SK-N-SH (cell line): ENCODE measurements around the gene C3orf70. TPM values are rescaled to one million over a fixed set of nuclear protein-coding genes. Genes with fewer than 3 reads are reported as not detected.
A peak's percentile ranks its signal among the peaks of the same experiment; 100 is the strongest.

ENCODE experiments used
- CTCF ChIA-PET: fragments of 300-600, 350-600 bp; formaldehyde crosslinking; extraction: SDS; loops from one replicate; lab custom pipeline; 2021; lab: Yijun Ruan, JAX
- POLR2A ChIA-PET: fragments of 350-600 bp; sonication (Branson Sonifier 250); formaldehyde crosslinking; extraction: SDS; loops from one replicate; lab custom pipeline; 2020; ENCODE audit warnings: antibody characterized with exemption, inconsistent platforms; lab: Yijun Ruan, JAX
- DNase-seq: peaks from one replicate; pipeline ENCODE4 v3.0.0; 2012
- H2AFZ ChIP-seq: fragments of 200-600 bp; sonication (generic); 2 replicates; pipeline ENCODE4 v1.8.1; 2016; ENCODE audit warnings: antibody characterized with exemption, mild to moderate bottlenecking, low read depth
- H3F3A ChIP-seq: fragments of 200-600 bp; sonication (generic); replicated peaks from 2 replicates; pipeline ENCODE3; 2016; ENCODE audit warnings: antibody characterized with exemption, mild to moderate bottlenecking; ENCODE audit not compliant: insufficient read depth
- H3K27ac ChIP-seq, 2 experiments: fragments of 200-500 bp in 1 of 2; fragments of 200-600 bp in 1 of 2; sonication (Bioruptor generic) in 1 of 2; sonication (generic), shearing (Covaris generic) in 1 of 2; 2 replicates each; pipeline versions ENCODE4 v1.5.1 to v1.6.1; 2014 to 2016; ENCODE audit warnings: low read depth in 2 of 2, inconsistent platforms in 1 of 2, low read length in 1 of 2, mild to moderate bottlenecking in 1 of 2, mixed read lengths in 1 of 2
- H3K27me3 ChIP-seq: fragments of 200-600 bp; sonication (generic), shearing (Covaris generic); 2 replicates; pipeline ENCODE4 v1.6.1; 2016; ENCODE audit warnings: mixed run types; ENCODE audit not compliant: insufficient read depth
- H3K36me3 ChIP-seq, 2 experiments: fragments of 200-500 bp in 1 of 2; fragments of 200-600 bp in 1 of 2; sonication (Bioruptor generic) in 1 of 2; sonication (generic) in 1 of 2; replicated peaks in 1 of 2; 2 replicates each; pipeline versions ENCODE3 to v1.5.1; 2014 to 2016; ENCODE audit warnings: low read length in 1 of 2, mild to moderate bottlenecking in 1 of 2; ENCODE audit not compliant: insufficient read depth in 2 of 2, control insufficient read depth in 1 of 2
- H3K4me1 ChIP-seq, 2 experiments: fragments of 200-500 bp in 1 of 2; fragments of 200-600 bp in 1 of 2; sonication (Bioruptor generic) in 1 of 2; sonication (generic), shearing (Covaris generic) in 1 of 2; 2 replicates each; pipeline versions ENCODE4 v1.5.1 to v1.6.1; 2014 to 2016; ENCODE audit warnings: low read depth in 1 of 2, low read length in 1 of 2, mixed run types in 1 of 2; ENCODE audit not compliant: insufficient read depth in 2 of 2, control insufficient read depth in 1 of 2
- H3K4me2 ChIP-seq: fragments of 200-600 bp; sonication (generic), shearing (Covaris generic); 2 replicates; pipeline ENCODE4 v1.6.1; 2017; ENCODE audit warnings: mixed run types
- H3K4me3 ChIP-seq, 2 experiments: fragments of 200-500 bp in 1 of 2; fragments of 200-600 bp in 1 of 2; sonication (Bioruptor generic) in 1 of 2; sonication (generic), shearing (Covaris generic) in 1 of 2; 2 replicates each; pipeline versions ENCODE4 v1.5.1 to v1.8.1; 2014 to 2016; ENCODE audit warnings: low read depth in 2 of 2, inconsistent platforms in 1 of 2, low read length in 1 of 2, mild to moderate bottlenecking in 1 of 2, mixed read lengths in 1 of 2, moderate library complexity in 1 of 2
- H3K79me2 ChIP-seq: fragments of 200-600 bp; sonication (generic); 2 replicates; pipeline ENCODE4 v1.8.1; 2017; ENCODE audit warnings: mild to moderate bottlenecking; ENCODE audit not compliant: insufficient read depth
- H3K9ac ChIP-seq: fragments of 200-600 bp; sonication (generic); 2 replicates; pipeline ENCODE4 v1.6.1; 2017; ENCODE audit warnings: mixed run types
- H3K9me2 ChIP-seq: fragments of 200-600 bp; sonication (generic); 2 replicates; pipeline ENCODE4 v1.6.1; 2017; ENCODE audit warnings: mixed run types
- H3K9me3 ChIP-seq: fragments of 200-600 bp; sonication (generic); 2 replicates; pipeline ENCODE4 v1.6.1; 2017; ENCODE audit warnings: mixed run types, mild to moderate bottlenecking, moderate library complexity
- H4K20me1 ChIP-seq: fragments of 200-600 bp; sonication (generic); 2 replicates; pipeline ENCODE4 v1.6.1; 2017; ENCODE audit warnings: mild to moderate bottlenecking, mixed run types; ENCODE audit not compliant: insufficient read depth
- CTCF ChIP-seq: fragments of 200-600 bp; sonication (generic); IDR thresholded peaks from 2 replicates; pipeline ENCODE4 v1.6.1; 2017; ENCODE audit warnings: antibody characterized with exemption, mild to moderate bottlenecking, moderate library complexity
- EZH2phosphoT487 ChIP-seq: fragments of 200-600 bp; sonication (generic); IDR thresholded peaks from 2 replicates; pipeline ENCODE4 v1.6.1; 2017; ENCODE audit warnings: low read depth, mixed run types, mild to moderate bottlenecking, antibody characterized with exemption, moderate library complexity, borderline replicate concordance
- GATA2 ChIP-seq: sonication (generic); formaldehyde crosslinking; IDR thresholded peaks from 2 replicates; pipeline ENCODE4 v1.5.0; 2020; ENCODE audit warnings: mild to moderate bottlenecking, missing genetic modification reagents
- MEF2A ChIP-seq: IDR thresholded peaks from 2 replicates; pipeline ENCODE4 v1.4.0; 2012; ENCODE audit warnings: low read depth, borderline replicate concordance
- REST ChIP-seq: IDR thresholded peaks from 2 replicates; pipeline ENCODE4 v1.6.1; 2012; ENCODE audit warnings: mild to moderate bottlenecking, low read depth, low read length, moderate library complexity
- TAF1 ChIP-seq: IDR thresholded peaks from 2 replicates; pipeline ENCODE4 v1.6.1; 2012; ENCODE audit warnings: low read depth, mild to moderate bottlenecking, low read length, moderate library complexity, borderline replicate concordance
- TEAD4 ChIP-seq: IDR thresholded peaks from 2 replicates; pipeline ENCODE4 v1.4.0; 2012; ENCODE audit warnings: mild to moderate bottlenecking, borderline replicate concordance; ENCODE audit not compliant: insufficient read depth
- YY1 ChIP-seq: IDR thresholded peaks from 2 replicates; pipeline ENCODE4 v1.4.0; 2012; ENCODE audit warnings: low read depth, mild to moderate bottlenecking
- WGBS: methylation state at CpG from one replicate; pipeline ENCODE4 v1.1.6; 2017; ENCODE audit warnings: low lambda C conversion rate; 5-methylcytosine and 5-hydroxymethylcytosine counted together
- polyA plus RNA-seq, 3 experiments: library from polyadenylated mRNA; depleted of rRNA; stranded (reverse); fragments of >200 nt; gene quantifications; 2 replicates each; pipeline ENCODE4 v1.2.3, GENCODE V29; 2012
- TF ChIP-seq, protein P1 (sequence below): fragments of 150-350 bp; IDR thresholded peaks from 2 replicates; pipeline ENCODE4 v1.6.1; 2016; ENCODE audit warnings: mild to moderate bottlenecking, low read depth, low read length

C3orf70 gene
- polyA plus RNA-seq, 1 of the 3 experiments (the other 2 are of a cell fraction) = under 0.01 TPM

DNA sequence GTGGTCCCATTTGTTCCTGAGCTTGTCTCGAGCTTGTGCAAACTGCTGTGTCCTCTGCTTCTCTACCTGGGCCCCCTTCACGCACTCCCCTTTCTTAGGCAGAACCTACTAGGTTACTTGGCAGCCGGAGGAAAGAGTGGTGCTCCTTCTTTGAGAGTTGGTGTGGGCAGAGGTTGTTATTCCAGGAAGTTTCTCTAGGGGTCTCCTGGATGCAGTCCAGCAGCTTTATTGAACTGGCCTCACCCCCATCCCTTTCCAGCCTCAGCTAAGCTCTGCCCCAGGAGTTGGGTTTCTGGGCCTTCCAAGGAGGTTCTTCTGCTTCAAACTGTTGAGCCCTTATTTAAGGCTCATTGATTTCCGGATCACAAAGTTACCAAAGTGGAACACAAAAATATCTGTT, 103.2 kb downstream of the C3orf70 start (continued):
- no peak for TF ChIP-seq TAF1
- TF ChIP-seq TEAD4 = no peak
- TF ChIP-seq CTCF = no peak
- TF ChIP-seq YY1 = no peak

DNA sequence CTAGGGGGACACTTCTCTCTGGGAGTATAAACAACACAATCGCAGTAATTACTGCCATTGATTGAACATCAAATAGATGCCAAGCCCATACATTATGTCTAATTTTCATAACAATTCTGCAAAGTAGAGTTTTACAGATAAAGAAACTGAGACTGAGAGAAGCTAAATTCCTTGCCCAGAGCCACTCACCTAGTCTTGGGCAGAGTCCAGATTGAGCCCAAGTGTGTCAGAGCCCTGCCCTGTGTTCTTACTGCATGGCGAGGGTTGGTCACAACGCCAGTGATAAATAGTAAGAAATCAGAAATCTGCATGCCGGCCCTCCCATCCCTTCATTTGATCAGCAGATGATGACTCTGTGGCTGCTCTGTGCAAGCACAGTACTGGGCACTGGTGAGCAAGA, 106.3 kb downstream of the C3orf70 start:
- H3K27ac ChIP-seq = peak overlapping the region in 1 of 2 experiments; percentile 63; a peak in 2 of 4 replicates
- CTCF ChIA-PET = no interaction called here

DNA sequence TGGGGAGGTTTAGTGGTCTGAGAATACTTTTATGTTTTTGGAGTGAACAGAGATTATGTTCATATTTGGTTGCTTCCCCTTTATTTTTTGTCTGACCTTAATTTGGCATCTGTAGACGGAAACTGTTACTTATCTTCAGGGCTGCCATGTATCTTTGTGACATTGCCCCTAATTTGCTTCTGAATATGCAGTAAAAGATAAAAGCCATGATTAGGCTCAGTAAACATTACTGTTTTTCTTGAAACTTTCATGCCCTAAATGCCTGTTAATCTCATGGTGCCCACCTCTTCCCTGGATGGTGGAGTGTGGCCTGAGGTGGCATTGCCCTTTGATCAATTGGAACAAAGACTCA, 106.7 kb downstream of the C3orf70 start:
- POLR2A ChIA-PET = no interaction called here
- H3K9ac ChIP-seq = no peak overlapping the region
- no peaks in the 10 kb centered on the region for H3K9me2 ChIP-seq
- no peak for TF ChIP-seq EZH2phosphoT487
- TF ChIP-seq GATA2 = peak; percentile 60
- TF ChIP-seq REST = no peak
- peaks cover 0 to 13% of the 10 kb centered on the region in 2 experiments; a peak in 2 of 4 replicates for H3K4me1 ChIP-seq
- peak; percentile 33 for DNase-seq
- H2AFZ ChIP-seq = no peak overlapping the region
- no peaks in the 10 kb centered on the region for H4K20me1 ChIP-seq
- no peaks in the 10 kb centered on the region for H3F3A ChIP-seq
- no peak overlapping the region for H3K4me2 ChIP-seq
- peak overlapping the region in 1 of 2 experiments; percentile 63; a peak in 2 of 4 replicates for H3K27ac ChIP-seq
- no peaks in the 10 kb centered on the region for H3K9me3 ChIP-seq
- no peak overlapping the region for H3K4me3 ChIP-seq
- H3K36me3 ChIP-seq = peaks cover 0 to 17% of the 10 kb centered on the region in 2 experiments
- 89% methylated on average over 1 of the region's 1 CpG for WGBS
- H3K27me3 ChIP-seq = no peaks in the 10 kb centered on the region
- no peaks in the 10 kb centered on the region for H3K79me2 ChIP-seq
- CTCF ChIA-PET = no interaction called here

More for the DNA sequence above, 106.3 kb downstream of the C3orf70 start:
- H3K4me1 ChIP-seq = peaks cover 0 to 13% of the 10 kb centered on the region in 2 experiments; a peak in 2 of 4 replicates
- H3K9me3 ChIP-seq = no peaks in the 10 kb centered on the region
- H3F3A ChIP-seq = no peaks in the 10 kb centered on the region
- H3K9ac ChIP-seq = no peak overlapping the region
- no peak overlapping the region for H3K4me3 ChIP-seq
- POLR2A ChIA-PET = no interaction called here
- no peaks in the 10 kb centered on the region for H3K9me2 ChIP-seq
- no peaks in the 10 kb centered on the region for H3K27me3 ChIP-seq
- TF ChIP-seq MEF2A = no peak
- TF ChIP-seq, protein P1, sequence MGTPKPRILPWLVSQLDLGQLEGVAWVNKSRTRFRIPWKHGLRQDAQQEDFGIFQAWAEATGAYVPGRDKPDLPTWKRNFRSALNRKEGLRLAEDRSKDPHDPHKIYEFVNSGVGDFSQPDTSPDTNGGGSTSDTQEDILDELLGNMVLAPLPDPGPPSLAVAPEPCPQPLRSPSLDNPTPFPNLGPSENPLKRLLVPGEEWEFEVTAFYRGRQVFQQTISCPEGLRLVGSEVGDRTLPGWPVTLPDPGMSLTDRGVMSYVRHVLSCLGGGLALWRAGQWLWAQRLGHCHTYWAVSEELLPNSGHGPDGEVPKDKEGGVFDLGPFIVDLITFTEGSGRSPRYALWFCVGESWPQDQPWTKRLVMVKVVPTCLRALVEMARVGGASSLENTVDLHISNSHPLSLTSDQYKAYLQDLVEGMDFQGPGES = no peak
- H3K4me2 ChIP-seq = no peak overlapping the region
- no peak overlapping the region for H2AFZ ChIP-seq
- H3K36me3 ChIP-seq = peaks cover 0 to 17% of the 10 kb centered on the region in 2 experiments
- no peak for DNase-seq
- 96% methylated on average over 4 of the region's 4 CpGs for WGBS
- H3K79me2 ChIP-seq = no peaks in the 10 kb centered on the region
- H4K20me1 ChIP-seq = no peaks in the 10 kb centered on the region
